CD4-positive, alpha-beta T cell (primary cell): ENCODE measurements around the gene FAM53A. TPM values are rescaled to one million over a fixed set of nuclear protein-coding genes. Genes with fewer than 3 reads are reported as not detected.

Experiments used
- ATAC-seq: fragments of 200-7000 bp; cut with Tn5 transposase; one replicate; pipeline ENCODE4 v1.10.0; 2022; ENCODE audit warnings: mild to moderate bottlenecking; ENCODE audit not compliant: poor library complexity
- CTCF ChIA-PET: fragments of 350-600 bp; sonication (Branson Sonifier 250); formaldehyde crosslinking; loops from one replicate; lab custom pipeline; 2021; ENCODE audit warnings: antibody characterized with exemption, inconsistent platforms; lab: Charles Lee
- POLR2A ChIA-PET: fragments of 350-600 bp; sonication (Branson Sonifier 250); formaldehyde crosslinking; loops from one replicate; lab custom pipeline; 2021; ENCODE audit warnings: antibody characterized with exemption, inconsistent platforms; lab: Charles Lee
- DNase-seq, 14 experiments: peaks; one replicate each; pipeline ENCODE4 v3.0.0-alpha.2; 2013 to 2020; ENCODE audit warnings: mixed read lengths in 2 of 14
- H3K27ac ChIP-seq, 2 donors: one replicate each; pipeline versions ENCODE4 v1.5.1 to v1.7.0; 2013; ENCODE audit warnings: low read length in 2 of 2, low read depth in 1 of 2, mild to moderate bottlenecking in 1 of 2
- H3K27me3 ChIP-seq, 2 experiments: 1 replicate in 1 of 2; 2 replicates in 1 of 2; pipeline versions ENCODE4 v1.6.1 to v1.7.0; 2013; ENCODE audit warnings: low read length in 2 of 2, control low read depth in 1 of 2, mild to moderate bottlenecking in 1 of 2, moderate library complexity in 1 of 2; ENCODE audit not compliant: insufficient read depth in 2 of 2, control insufficient read depth in 1 of 2
- H3K36me3 ChIP-seq: one replicate; pipeline ENCODE4 v1.6.1; 2013; ENCODE audit warnings: low read length, control low read depth; ENCODE audit not compliant: insufficient read depth
- H3K4me1 ChIP-seq: one replicate; pipeline ENCODE4 v1.6.1; 2013; ENCODE audit warnings: low read length, control low read depth; ENCODE audit not compliant: insufficient read depth
- H3K4me3 ChIP-seq: one replicate; pipeline ENCODE4 v1.5.1; 2013; ENCODE audit warnings: mild to moderate bottlenecking, low read length, moderate library complexity
- H3K9me3 ChIP-seq, 2 experiments: 1 replicate in 1 of 2; 2 replicates in 1 of 2; pipeline versions ENCODE4 v1.6.1 to v1.7.0; 2013; ENCODE audit warnings: low read length in 2 of 2, mild to moderate bottlenecking in 2 of 2, control low read depth in 1 of 2, moderate library complexity in 1 of 2; ENCODE audit not compliant: control insufficient read depth in 1 of 2, insufficient read depth in 1 of 2
- H3K27ac Mint-ChIP-seq: one replicate; pipeline ENCODE4 v1.8.0; 2020; ENCODE audit warnings: mixed read lengths
- H3K27me3 Mint-ChIP-seq: one replicate; pipeline ENCODE4 v1.8.0; 2021; ENCODE audit warnings: mixed read lengths
- H3K36me3 Mint-ChIP-seq: one replicate; pipeline ENCODE4 v1.8.0; 2021; ENCODE audit warnings: low read depth, mixed read lengths
- H3K4me1 Mint-ChIP-seq: one replicate; pipeline ENCODE4 v1.8.0; 2021; ENCODE audit warnings: low read depth, mixed read lengths
- H3K4me3 Mint-ChIP-seq: one replicate; pipeline ENCODE4 v1.8.0; 2020; ENCODE audit warnings: mild to moderate bottlenecking, mixed read lengths
- H3K9me3 Mint-ChIP-seq: one replicate; pipeline ENCODE4 v1.8.0; 2020; ENCODE audit warnings: mixed read lengths
- intact Hi-C, 2 experiments: fragments of 100-400 bp; cut with DNase I in 1 of 2; cut with micrococcal nuclease in 1 of 2; formaldehyde crosslinking; loops; one replicate each; pipeline versions ENCODE4 v1.15.1 to v1.9.0; 2023 to 2025; cut with DNase I, micrococcal nuclease
- total RNA-seq, 174 experiments: library from RNA in 2 of 174; stranded (reverse) in 2 of 174; gene quantifications; one replicate each; pipeline ENCODE4 v1.2.3 and lab custom pipeline; 2021 to 2026
- TF ChIP-seq, protein P1 (sequence below): fragments of 200-600 bp; IDR thresholded peaks from one replicate; pipeline ENCODE4 v1.8.0; 2022; ENCODE audit warnings: antibody characterized with exemption, mild to moderate bottlenecking

FAM53A gene
- total RNA-seq, 2 experiments from 2014 or later = 0.93 to 2.4 TPM

DNA sequence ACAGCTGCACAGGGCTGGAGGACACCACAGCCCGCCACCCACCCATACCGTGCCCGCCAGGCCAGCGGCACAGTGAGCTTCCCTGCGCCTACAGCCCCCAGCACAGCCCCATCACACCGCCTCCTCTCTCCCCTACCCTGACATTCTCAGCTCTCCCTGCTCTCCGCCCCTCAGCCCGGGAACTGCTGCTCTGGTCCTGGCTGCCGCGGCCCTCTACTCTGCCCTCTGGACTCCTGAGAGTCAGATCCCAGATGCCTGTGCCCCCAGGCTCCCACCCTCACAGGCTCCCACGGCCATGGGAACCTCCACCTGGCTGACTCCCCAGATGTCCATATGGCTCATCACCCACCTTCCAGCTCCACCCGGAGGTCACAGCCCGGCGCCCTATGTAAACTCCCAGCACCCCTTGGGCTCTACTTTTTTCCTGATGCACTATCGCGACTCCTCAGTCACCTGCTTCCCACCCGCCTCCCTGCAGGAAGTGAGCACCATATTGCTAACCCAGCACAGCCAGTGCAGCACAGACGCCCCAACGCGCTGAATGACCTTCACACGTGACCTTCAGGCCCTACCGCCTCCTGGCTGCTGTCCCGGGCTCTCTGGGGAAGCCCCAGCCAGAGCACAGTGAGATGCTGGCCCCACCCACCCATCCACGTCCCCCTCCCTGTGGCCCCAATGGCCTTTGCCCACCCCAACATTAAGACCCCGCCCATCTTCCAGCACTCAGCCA is 23.0 kb downstream of the FAM53A start:
- ChIA-PET POLR2A (no interaction called here), CTCF (no interaction called here)
- no peaks in the 10 kb centered on the region for H3K9me3 ChIP-seq
- Mint-ChIP-seq H3K27ac (no peak overlapping the region), H3K4me3 (no peak overlapping the region), H3K27me3 (no peaks in the 10 kb centered on the region), H3K36me3 (peaks cover under 1% of the 10 kb centered on the region), H3K4me1 (no peaks in the 10 kb centered on the region), H3K9me3 (no peaks in the 10 kb centered on the region)
- DNase-seq (no peak), ATAC-seq (no peak)
- no peaks in the 10 kb centered on the region for H3K36me3 ChIP-seq
- no peaks in the 10 kb centered on the region for H3K4me1 ChIP-seq
- intact Hi-C loops = no loop called here
- TF ChIP-seq, protein P1, sequence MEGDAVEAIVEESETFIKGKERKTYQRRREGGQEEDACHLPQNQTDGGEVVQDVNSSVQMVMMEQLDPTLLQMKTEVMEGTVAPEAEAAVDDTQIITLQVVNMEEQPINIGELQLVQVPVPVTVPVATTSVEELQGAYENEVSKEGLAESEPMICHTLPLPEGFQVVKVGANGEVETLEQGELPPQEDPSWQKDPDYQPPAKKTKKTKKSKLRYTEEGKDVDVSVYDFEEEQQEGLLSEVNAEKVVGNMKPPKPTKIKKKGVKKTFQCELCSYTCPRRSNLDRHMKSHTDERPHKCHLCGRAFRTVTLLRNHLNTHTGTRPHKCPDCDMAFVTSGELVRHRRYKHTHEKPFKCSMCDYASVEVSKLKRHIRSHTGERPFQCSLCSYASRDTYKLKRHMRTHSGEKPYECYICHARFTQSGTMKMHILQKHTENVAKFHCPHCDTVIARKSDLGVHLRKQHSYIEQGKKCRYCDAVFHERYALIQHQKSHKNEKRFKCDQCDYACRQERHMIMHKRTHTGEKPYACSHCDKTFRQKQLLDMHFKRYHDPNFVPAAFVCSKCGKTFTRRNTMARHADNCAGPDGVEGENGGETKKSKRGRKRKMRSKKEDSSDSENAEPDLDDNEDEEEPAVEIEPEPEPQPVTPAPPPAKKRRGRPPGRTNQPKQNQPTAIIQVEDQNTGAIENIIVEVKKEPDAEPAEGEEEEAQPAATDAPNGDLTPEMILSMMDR = no peak
- no peaks in the 10 kb centered on the region for H3K27me3 ChIP-seq
- no peak overlapping the region for H3K4me3 ChIP-seq
- no peak overlapping the region for H3K27ac ChIP-seq

DNA sequence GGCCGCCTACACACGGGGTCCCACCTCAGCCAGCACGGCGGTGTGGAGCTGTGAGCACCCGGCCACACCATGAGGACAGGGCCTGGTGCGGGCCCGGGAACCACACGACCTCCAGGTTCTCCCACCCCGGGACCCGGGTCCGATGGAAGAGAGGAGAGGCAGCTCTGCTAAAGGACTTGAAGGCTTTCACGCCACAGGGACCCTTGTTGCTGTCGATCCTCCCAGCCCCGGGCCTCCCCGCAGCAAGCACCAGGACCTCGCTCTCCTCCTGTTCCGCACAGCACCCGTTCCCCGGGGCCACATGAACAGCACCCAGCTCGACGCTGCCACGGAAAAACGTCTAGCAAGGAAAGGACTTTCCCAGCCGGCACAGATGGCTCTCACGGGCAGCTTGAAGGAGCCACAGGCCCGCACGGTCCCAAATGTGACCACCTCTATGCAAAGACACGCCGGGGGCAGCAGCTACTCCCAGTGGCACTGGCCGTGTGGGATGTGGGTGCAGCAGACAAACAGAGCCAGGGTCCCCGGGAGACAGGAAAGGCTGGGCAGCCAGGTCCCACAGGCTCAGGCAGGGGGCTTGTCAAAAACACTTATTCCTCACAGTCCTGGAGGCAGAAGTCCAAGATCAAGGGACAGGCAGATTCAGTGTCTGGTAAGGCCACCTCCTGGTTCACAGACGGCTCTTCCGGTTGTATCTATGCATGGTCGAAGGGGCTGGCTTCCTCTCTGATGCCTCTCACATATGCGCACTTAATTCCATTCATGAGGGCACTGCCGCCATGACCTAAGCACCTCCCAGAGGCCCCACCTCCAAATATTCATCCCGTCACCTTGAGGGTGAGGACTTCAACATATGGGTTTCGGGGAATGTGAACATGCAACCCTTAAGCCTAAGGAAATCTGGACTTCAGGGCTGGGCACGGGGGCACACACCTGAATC is 24.7 kb downstream of the FAM53A start:
- intact Hi-C loops = no loop called here
- DNase-seq (no peak), ATAC-seq (no peak)
- Mint-ChIP-seq H3K36me3 (peaks cover 3% of the 10 kb centered on the region), H3K4me3 (no peak overlapping the region), H3K27me3 (no peaks in the 10 kb centered on the region), H3K27ac (no peak overlapping the region), H3K9me3 (no peaks in the 10 kb centered on the region), H3K4me1 (no peaks in the 10 kb centered on the region)
- TF ChIP-seq, protein P1 = no peak
- H3K4me1 ChIP-seq = no peaks in the 10 kb centered on the region
- no peak overlapping the region for H3K4me3 ChIP-seq
- POLR2A ChIA-PET = no interaction called here
- H3K9me3 ChIP-seq = no peaks in the 10 kb centered on the region
- no peaks in the 10 kb centered on the region for H3K27me3 ChIP-seq
- no peak overlapping the region for H3K27ac ChIP-seq
- CTCF ChIA-PET = no interaction called here
- no peaks in the 10 kb centered on the region for H3K36me3 ChIP-seq

DNA sequence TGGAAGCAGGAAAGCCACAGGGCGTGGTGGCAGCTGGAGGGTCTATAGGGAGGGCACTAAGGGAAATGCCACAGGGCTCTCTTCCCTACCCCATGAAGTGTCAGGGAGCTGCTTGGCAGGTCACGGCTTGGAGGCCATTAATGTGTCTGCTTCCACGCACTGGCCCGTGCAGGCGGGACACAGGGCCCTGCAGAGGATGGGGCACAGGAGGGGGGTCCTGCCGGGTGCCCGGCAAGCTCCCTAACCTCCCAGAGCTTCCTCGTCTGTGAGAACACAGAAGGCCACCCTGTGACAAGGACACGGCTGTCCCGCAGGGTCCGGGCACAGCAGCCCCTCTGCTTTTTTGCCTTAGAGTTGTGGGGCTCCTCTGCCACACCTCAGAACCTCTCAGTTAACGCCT is 25.5 kb downstream of the FAM53A start:
- intact Hi-C loops = no loop called here
- no peak for ATAC-seq
- H3K9me3 Mint-ChIP-seq = no peaks in the 10 kb centered on the region
- H3K4me3 ChIP-seq = no peak overlapping the region
- H3K4me1 ChIP-seq = no peaks in the 10 kb centered on the region
- TF ChIP-seq, protein P1 = no peak
- H3K36me3 ChIP-seq = no peaks in the 10 kb centered on the region
- H3K27ac Mint-ChIP-seq = no peak overlapping the region
- no peak overlapping the region for H3K27ac ChIP-seq
- ChIA-PET POLR2A (no interaction called here), CTCF (no interaction called here)
- H3K36me3 Mint-ChIP-seq = peaks cover 3% of the 10 kb centered on the region
- H3K9me3 ChIP-seq = no peaks in the 10 kb centered on the region
- H3K4me1 Mint-ChIP-seq = no peaks in the 10 kb centered on the region
- H3K27me3 ChIP-seq = no peaks in the 10 kb centered on the region
- H3K4me3 Mint-ChIP-seq = no peak overlapping the region
- H3K27me3 Mint-ChIP-seq = no peaks in the 10 kb centered on the region
- no peak for DNase-seq
